ENCODE data around the gene HMOX1. TPM values are rescaled to one million over a fixed set of nuclear protein-coding genes. Genes with fewer than 3 reads are reported as not detected.

The HMOX1 gene
- polyA plus RNA-seq, 1 donor from 2014 or later, result not detected

DNA sequence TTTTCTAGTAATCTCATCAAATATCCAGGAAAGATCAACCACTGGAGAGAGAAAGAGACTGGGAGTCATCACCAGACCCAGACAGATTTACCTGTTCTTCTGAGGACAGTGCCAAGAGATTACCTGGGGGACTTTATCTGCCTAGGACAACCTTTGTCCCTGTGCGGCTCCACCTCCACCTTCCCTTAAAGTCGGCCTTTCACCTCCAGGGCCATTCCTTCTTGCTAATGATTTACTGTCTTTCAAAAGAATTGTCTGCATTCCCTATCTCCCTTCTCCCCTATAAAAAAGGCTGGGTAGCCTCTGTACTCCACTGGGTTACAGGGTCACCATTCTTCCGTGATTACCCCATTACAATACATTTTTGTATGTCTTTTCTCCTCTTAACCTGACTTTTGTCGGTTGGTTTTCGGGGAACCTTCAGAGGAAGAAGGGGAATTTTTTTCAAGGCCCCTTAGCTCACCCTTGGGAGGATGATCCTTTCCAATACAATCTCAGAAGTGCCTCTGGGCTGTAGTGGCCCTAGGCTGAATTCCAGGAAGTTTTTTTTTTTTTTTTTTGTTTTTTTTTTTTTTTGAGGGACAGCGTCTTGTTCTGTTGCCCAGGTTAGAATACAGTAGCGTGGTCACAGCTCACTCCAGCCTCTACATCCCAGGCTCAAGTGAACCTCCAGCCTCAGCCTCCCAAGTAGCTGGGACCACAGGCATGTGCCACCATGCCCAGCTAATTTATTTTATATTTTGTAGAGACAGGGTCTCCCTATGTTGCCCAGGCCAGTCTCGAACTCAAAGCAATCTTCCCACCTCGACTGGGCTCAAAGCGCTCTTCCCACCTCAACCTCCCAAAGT is 1.5 kb upstream of the HMOX1 start:
- Histone ChIP-seq H3F3A (ENCODE audit: insufficient read depth, low read length, poor library complexity, severe bottlenecking) (no peaks in the 10 kb centered on the region), H3K27ac (ENCODE audit: low read length) (no peak overlapping the region), H3K9me3 (ENCODE audit: low read length) (no peaks in the 10 kb centered on the region), H3K9me2 (ENCODE audit: insufficient read depth, low read length) (no peaks in the 10 kb centered on the region), H3K4me3 (ENCODE audit: low read length) (no peak overlapping the region), H3K4me2 (ENCODE audit: low read length) (no peak overlapping the region), H4K20me1 (ENCODE audit: insufficient read depth) (no peaks in the 10 kb centered on the region), H3K9ac (ENCODE audit: low read length) (no peak overlapping the region), H3K36me3 (ENCODE audit: insufficient read depth, low read length) (no peaks in the 10 kb centered on the region), H2AFZ (ENCODE audit: low read depth, low read length) (no peak overlapping the region), H3K79me2 (replicated peaks; ENCODE audit: insufficient read depth, low read length) (no peaks in the 10 kb centered on the region), H3K27me3 (ENCODE audit: insufficient read depth, low read depth, low read length) (peaks cover 13% of the 10 kb centered on the region)
- TF ChIP-seq TAF1 (IDR thresholded peaks at IDR 0.05; ENCODE audit: low read depth) (no peak), SMC3 (conservative IDR thresholded peaks at IDR 0.05; ENCODE audit: poor library complexity) (no peak)
- TF ChIP-seq, protein P1, sequence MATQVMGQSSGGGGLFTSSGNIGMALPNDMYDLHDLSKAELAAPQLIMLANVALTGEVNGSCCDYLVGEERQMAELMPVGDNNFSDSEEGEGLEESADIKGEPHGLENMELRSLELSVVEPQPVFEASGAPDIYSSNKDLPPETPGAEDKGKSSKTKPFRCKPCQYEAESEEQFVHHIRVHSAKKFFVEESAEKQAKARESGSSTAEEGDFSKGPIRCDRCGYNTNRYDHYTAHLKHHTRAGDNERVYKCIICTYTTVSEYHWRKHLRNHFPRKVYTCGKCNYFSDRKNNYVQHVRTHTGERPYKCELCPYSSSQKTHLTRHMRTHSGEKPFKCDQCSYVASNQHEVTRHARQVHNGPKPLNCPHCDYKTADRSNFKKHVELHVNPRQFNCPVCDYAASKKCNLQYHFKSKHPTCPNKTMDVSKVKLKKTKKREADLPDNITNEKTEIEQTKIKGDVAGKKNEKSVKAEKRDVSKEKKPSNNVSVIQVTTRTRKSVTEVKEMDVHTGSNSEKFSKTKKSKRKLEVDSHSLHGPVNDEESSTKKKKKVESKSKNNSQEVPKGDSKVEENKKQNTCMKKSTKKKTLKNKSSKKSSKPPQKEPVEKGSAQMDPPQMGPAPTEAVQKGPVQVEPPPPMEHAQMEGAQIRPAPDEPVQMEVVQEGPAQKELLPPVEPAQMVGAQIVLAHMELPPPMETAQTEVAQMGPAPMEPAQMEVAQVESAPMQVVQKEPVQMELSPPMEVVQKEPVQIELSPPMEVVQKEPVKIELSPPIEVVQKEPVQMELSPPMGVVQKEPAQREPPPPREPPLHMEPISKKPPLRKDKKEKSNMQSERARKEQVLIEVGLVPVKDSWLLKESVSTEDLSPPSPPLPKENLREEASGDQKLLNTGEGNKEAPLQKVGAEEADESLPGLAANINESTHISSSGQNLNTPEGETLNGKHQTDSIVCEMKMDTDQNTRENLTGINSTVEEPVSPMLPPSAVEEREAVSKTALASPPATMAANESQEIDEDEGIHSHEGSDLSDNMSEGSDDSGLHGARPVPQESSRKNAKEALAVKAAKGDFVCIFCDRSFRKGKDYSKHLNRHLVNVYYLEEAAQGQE (IDR thresholded peaks at IDR 0.05; ENCODE audit: borderline replicate concordance), result no peak

DNA sequence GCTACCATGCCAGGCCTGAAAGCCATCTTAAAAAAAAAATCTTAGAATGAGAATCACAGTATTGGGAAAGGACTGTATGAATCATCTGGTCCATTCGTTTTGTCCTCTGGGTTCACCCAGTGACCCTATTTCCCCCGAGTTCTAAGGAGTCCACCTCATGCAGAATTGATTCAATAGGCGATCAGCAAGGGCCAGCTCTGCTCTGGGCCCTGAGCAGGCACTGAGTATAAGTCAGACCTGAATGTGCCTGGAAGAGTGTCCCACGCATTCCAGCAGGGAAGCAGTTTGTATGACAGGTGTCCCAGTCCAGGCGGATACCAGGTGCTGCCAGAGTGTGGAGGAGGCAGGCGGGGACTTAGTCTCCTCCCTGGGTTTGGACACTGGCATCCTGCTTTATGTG is 883 bp upstream of the HMOX1 start:
- Histone ChIP-seq H3K9ac (ENCODE audit: low read length) (no peak overlapping the region), H3K9me2 (ENCODE audit: insufficient read depth, low read length) (no peaks in the 10 kb centered on the region), H3K4me2 (ENCODE audit: low read length) (no peak overlapping the region), H3K9me3 (ENCODE audit: low read length) (no peaks in the 10 kb centered on the region), H3F3A (ENCODE audit: insufficient read depth, low read length, poor library complexity, severe bottlenecking) (no peaks in the 10 kb centered on the region), H4K20me1 (ENCODE audit: insufficient read depth) (no peaks in the 10 kb centered on the region), H3K36me3 (ENCODE audit: insufficient read depth, low read length) (no peaks in the 10 kb centered on the region), H3K79me2 (replicated peaks; ENCODE audit: insufficient read depth, low read length) (no peaks in the 10 kb centered on the region), H3K27ac (ENCODE audit: low read length) (no peak overlapping the region), H3K4me3 (ENCODE audit: low read length) (no peak overlapping the region), H2AFZ (ENCODE audit: low read depth, low read length) (no peak overlapping the region), H3K27me3 (ENCODE audit: insufficient read depth, low read depth, low read length) (peaks cover 13% of the 10 kb centered on the region)
- TF ChIP-seq POLR2AphosphoS5 (IDR thresholded peaks at IDR 0.05), result no peak
- TF ChIP-seq TAF1 (IDR thresholded peaks at IDR 0.05; ENCODE audit: low read depth), result no peak
- no peak for TF ChIP-seq EZH2 (IDR thresholded peaks at IDR 0.05; ENCODE audit: borderline replicate concordance, insufficient read depth, low read length, poor library complexity, severe bottlenecking)
- TF ChIP-seq, protein P2, sequence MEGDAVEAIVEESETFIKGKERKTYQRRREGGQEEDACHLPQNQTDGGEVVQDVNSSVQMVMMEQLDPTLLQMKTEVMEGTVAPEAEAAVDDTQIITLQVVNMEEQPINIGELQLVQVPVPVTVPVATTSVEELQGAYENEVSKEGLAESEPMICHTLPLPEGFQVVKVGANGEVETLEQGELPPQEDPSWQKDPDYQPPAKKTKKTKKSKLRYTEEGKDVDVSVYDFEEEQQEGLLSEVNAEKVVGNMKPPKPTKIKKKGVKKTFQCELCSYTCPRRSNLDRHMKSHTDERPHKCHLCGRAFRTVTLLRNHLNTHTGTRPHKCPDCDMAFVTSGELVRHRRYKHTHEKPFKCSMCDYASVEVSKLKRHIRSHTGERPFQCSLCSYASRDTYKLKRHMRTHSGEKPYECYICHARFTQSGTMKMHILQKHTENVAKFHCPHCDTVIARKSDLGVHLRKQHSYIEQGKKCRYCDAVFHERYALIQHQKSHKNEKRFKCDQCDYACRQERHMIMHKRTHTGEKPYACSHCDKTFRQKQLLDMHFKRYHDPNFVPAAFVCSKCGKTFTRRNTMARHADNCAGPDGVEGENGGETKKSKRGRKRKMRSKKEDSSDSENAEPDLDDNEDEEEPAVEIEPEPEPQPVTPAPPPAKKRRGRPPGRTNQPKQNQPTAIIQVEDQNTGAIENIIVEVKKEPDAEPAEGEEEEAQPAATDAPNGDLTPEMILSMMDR (IDR thresholded peaks at IDR 0.05; ENCODE audit: poor library complexity, severe bottlenecking), result no peak
- no peak for TF ChIP-seq MXI1 (conservative IDR thresholded peaks at IDR 0.05; ENCODE audit: poor library complexity, severe bottlenecking)
- no peak for TF ChIP-seq EP300 (conservative IDR thresholded peaks at IDR 0.05; ENCODE audit: poor library complexity, severe bottlenecking)
- no peak for TF ChIP-seq RAD21 (conservative IDR thresholded peaks at IDR 0.05)
- TF ChIP-seq, protein P1 (IDR thresholded peaks at IDR 0.05; ENCODE audit: borderline replicate concordance), result no peak
- no peak for TF ChIP-seq SMC3 (conservative IDR thresholded peaks at IDR 0.05; ENCODE audit: poor library complexity)
